Mesenteric fat pad (tissue), 1 donor: Measurements from ENCODE around the gene RPS6KA2. TPM values are rescaled to one million over a fixed set of nuclear protein-coding genes. Genes with fewer than 3 reads are reported as not detected.
"Not testable (repeated sequence)": the region's sequence is repeated elsewhere in the genome, so short reads cannot be mapped to it uniquely, and the experiment has no call there.

Experiments used
- DNase-seq: peaks from one replicate; pipeline ENCODE4 v3.0.0-alpha.2; 2020; ENCODE audit warnings: low spot score
- total RNA-seq: library from RNA; stranded (reverse); fragmentation: NEBNext Ultra II Directional; extraction: Animal tissue kit (Norgen Biotek cat#: 25700); gene quantifications from one replicate; pipeline ENCODE4 v1.2.1, GENCODE V29; 2021
- donor health status: DM: yes; HTN: yes; CAD: no.

Gene RPS6KA2
- total RNA-seq, 1 donor from 2014 or later, result 45.2 TPM

GRCh38 chr6:166636191-166636933 lies 9.3 kb upstream of the RPS6KA2 start:
- DNase-seq, result no peak

- DNase-seq, result no peak
These were observed 8.2 kb upstream of the RPS6KA2 start for GRCh38 chr6:166635013-166635970.

- DNase-seq, result not testable (repeated sequence)
These were observed 7.5 kb upstream of the RPS6KA2 start for GRCh38 chr6:166634581-166634980.

GRCh38 chr6:166633732-166634535 lies 6.9 kb upstream of the RPS6KA2 start:
- no peak for DNase-seq

- no peak for DNase-seq
These were observed 5.7 kb upstream of the RPS6KA2 start for GRCh38 chr6:166632731-166633130.

- DNase-seq, result no peak
These were observed 3.4 kb upstream of the RPS6KA2 start for GRCh38 chr6:166630462-166630861.

- DNase-seq, result no peak
These were observed 2.6 kb upstream of the RPS6KA2 start for GRCh38 chr6:166629628-166630027.

GRCh38 chr6:166627875-166628801 lies 1.1 kb upstream of the RPS6KA2 start:
- DNase-seq, result peak; percentile 93

GRCh38 chr6:166626177-166627032 lies 646 bp downstream of the RPS6KA2 start:
- no peak for DNase-seq

- DNase-seq, result no peak
These were observed 1.7 kb downstream of the RPS6KA2 start for GRCh38 chr6:166625356-166625755.

GRCh38 chr6:166624275-166624674 lies 2.8 kb downstream of the RPS6KA2 start:
- no peak for DNase-seq

- DNase-seq, result no peak
These were observed 3.7 kb downstream of the RPS6KA2 start for GRCh38 chr6:166623318-166623717.

- DNase-seq, result no peak
These were observed 5.9 kb downstream of the RPS6KA2 start for GRCh38 chr6:166621114-166621540.

- DNase-seq, result no peak
These were observed 6.5 kb downstream of the RPS6KA2 start for GRCh38 chr6:166620478-166621113.

GRCh38 chr6:166619912-166620311 lies 7.1 kb downstream of the RPS6KA2 start:
- DNase-seq, result no peak

GRCh38 chr6:166618866-166619761 lies 7.9 kb downstream of the RPS6KA2 start:
- no peak for DNase-seq

GRCh38 chr6:166618251-166618650 lies 8.8 kb downstream of the RPS6KA2 start:
- no peak for DNase-seq

GRCh38 chr6:166617359-166617758 lies 9.7 kb downstream of the RPS6KA2 start:
- no peak for DNase-seq
